K562 (cell line): Measurements from ENCODE around the gene ZNF490. TPM values are rescaled to one million over a fixed set of nuclear protein-coding genes. Genes with fewer than 3 reads are reported as not detected.

Source experiments
- ATF3 ChIP-seq, 2 experiments: fragments of 450-650 bp in 1 of 2; sonication (generic) in 1 of 2; formaldehyde crosslinking in 1 of 2; IDR thresholded peaks in 1 of 2; conservative IDR thresholded peaks in 1 of 2; 2 replicates each; pipeline versions ENCODE4 v1.6.1 to v1.8.1; 2016 to 2023; ENCODE audit warnings: mild to moderate bottlenecking in 2 of 2, moderate library complexity in 2 of 2, inconsistent platforms in 1 of 2, missing genetic modification reagents in 1 of 2
- CREB3L1 ChIP-seq: fragments of 450-650 bp; IDR thresholded peaks from 2 replicates; pipeline ENCODE4 v1.6.1; 2014; ENCODE audit warnings: low read depth, mild to moderate bottlenecking, moderate library complexity, borderline replicate concordance
- HNRNPL ChIP-seq: fragments of 200-400 bp; formaldehyde crosslinking; IDR thresholded peaks from 2 replicates; pipeline ENCODE4 v1.6.1; 2017; ENCODE audit warnings: low read depth, mild to moderate bottlenecking, low read length
- MAZ ChIP-seq, 2 experiments: fragments of 450-650 bp in 1 of 2; sonication (generic) in 1 of 2; formaldehyde crosslinking; IDR thresholded peaks in 1 of 2; conservative IDR thresholded peaks in 1 of 2; 2 replicates each; pipeline versions ENCODE4 v1.4.0 to v1.5.0; 2020; ENCODE audit warnings: mild to moderate bottlenecking in 1 of 2, missing genetic modification reagents in 1 of 2
- TAF7 ChIP-seq: fragments of 450-650 bp; IDR thresholded peaks from 2 replicates; pipeline ENCODE4 v1.6.1; 2016; ENCODE audit warnings: missing genetic modification characterization, missing compliant biosample characterization
- ZFP36 ChIP-seq: fragments of 150-350 bp; IDR thresholded peaks from 2 replicates; pipeline ENCODE4 v1.6.1; 2018; ENCODE audit warnings: low read length, low read depth; ENCODE audit not compliant: partially characterized antibody
- ZNF274 ChIP-seq: IDR thresholded peaks from 2 replicates; pipeline ENCODE4 v1.6.1; 2011; ENCODE audit warnings: low read depth, mild to moderate bottlenecking, low read length, moderate library complexity, borderline replicate concordance
- ZNF277 ChIP-seq: fragments of 250-450 bp; sonication (Bioruptor Pico); IDR thresholded peaks from 2 replicates; pipeline ENCODE4 v1.8.0; 2022; ENCODE audit warnings: inconsistent platforms, mild to moderate bottlenecking, moderate library complexity, borderline replicate concordance
- polyA plus RNA-seq, 8 experiments: library from polyadenylated mRNA; depleted of rRNA in 4 of 8; stranded (reverse) in 5 of 8; unstranded in 3 of 8; fragments of >200 nt; fragmentation: Nextera tagmentation in 2 of 8; fragmentation: Illumina TruSeq in 1 of 8; extraction: Ambion mirVana in 2 of 8; extraction: Trizol in 1 of 8; gene quantifications; 2 replicates each; pipeline versions ENCODE4 v1.2.1 to v1.2.3, GENCODE V29; 2011 to 2014; ENCODE audit warnings: inconsistent platforms in 1 of 8, missing spikeins in 1 of 8
- total RNA-seq, 7 experiments: library from RNA; depleted of rRNA in 6 of 7; stranded (reverse); fragments of >200 nt in 6 of 7; fragmentation: Illumina TruSeq in 2 of 7; extraction: Trizol in 2 of 7; gene quantifications; 2 replicates each; pipeline versions ENCODE4 v1.2.1 to v1.2.3, GENCODE V29; 2011 to 2021; ENCODE audit warnings: low replicate concordance in 1 of 7
- TF ChIP-seq, protein P1 (sequence below): fragments of 200-800 bp; sonication (Bioruptor generic); IDR thresholded peaks from 2 replicates; pipeline ENCODE4 v1.6.1; 2017; ENCODE audit warnings: missing genetic modification characterization, missing compliant biosample characterization
- TF ChIP-seq, protein P2 (sequence below): fragments of 450-650 bp; IDR thresholded peaks from 2 replicates; pipeline ENCODE4 v1.6.1; 2017; ENCODE audit warnings: antibody characterized with exemption

ZNF490 gene
- total and polyA plus RNA-seq, 9 of the 15 experiments (the other 6 are each of a cell fraction or from before 2014, with no cell fraction given) = 0.90 to 8.3 (median 4.4) TPM

DNA sequence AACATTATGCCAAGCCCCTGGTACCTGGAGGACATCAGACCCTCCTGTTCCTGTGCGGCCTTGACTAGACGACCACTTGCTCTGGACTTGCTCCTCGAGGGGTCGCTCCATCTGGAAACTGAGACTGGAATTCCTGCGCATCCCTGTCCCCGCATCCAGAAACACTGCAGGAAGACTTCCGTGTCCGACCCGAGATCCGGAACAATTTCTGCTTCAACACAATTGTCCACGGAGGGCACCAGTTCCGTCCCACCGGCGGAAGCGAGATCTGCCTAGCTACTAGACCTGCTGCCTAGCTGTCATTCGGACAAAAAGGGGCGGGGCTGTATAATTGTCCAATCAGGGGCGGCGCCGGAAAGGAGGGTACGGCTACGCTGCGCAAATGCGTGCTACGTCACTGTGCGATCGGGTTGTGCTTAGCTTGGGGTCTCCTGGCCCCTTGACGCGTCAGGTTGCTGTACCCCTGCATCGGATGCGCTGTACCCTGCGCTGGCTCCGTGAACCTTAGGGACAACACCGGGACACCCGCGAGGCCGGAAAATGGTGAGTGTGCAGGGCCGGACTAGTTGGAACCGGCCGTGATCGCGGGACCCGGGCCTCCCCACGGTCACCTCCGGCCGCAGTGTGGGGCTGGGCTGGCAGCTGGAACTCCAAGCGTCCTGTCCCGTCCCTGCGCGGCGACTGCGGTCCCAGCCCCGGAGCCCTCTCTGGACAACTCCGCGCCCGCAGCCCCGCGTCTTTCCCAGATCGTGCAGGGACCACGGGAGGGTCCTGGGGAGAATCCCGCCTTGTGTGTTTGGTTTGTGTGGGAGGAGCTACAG lies at the start of gene ZNF490, which contains the start of gene ZNF791 (continued):
- TF ChIP-seq ZFP36 (no peak), HNRNPL (no peak), ATF3 (IDR thresholded peaks at IDR 0.05) (no peak; the same call in 1 of the 2 replicates), ATF3 (CRISPR knock-in tag; conservative IDR thresholded peaks at IDR 0.05) (no peak), MAZ (CRISPR knock-in tag; conservative IDR thresholded peaks at IDR 0.05 in 1 of 2, IDR thresholded peaks at IDR 0.05 in 1 of 2) (peak; percentile 39 to 64; a peak in 3 of 4 replicates), ZNF274 (no peak), TAF7 (tag) (peak; percentile 94), CREB3L1 (0 out of 2 replicates have a peak, but pooled peaks have one; percentile 45), ZNF277 (CRISPR knock-in tag) (no peak)
- TF ChIP-seq, protein P1, sequence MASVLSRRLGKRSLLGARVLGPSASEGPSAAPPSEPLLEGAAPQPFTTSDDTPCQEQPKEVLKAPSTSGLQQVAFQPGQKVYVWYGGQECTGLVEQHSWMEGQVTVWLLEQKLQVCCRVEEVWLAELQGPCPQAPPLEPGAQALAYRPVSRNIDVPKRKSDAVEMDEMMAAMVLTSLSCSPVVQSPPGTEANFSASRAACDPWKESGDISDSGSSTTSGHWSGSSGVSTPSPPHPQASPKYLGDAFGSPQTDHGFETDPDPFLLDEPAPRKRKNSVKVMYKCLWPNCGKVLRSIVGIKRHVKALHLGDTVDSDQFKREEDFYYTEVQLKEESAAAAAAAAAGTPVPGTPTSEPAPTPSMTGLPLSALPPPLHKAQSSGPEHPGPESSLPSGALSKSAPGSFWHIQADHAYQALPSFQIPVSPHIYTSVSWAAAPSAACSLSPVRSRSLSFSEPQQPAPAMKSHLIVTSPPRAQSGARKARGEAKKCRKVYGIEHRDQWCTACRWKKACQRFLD (CRISPR knock-in tag) = no peak
- TF ChIP-seq, protein P2, sequence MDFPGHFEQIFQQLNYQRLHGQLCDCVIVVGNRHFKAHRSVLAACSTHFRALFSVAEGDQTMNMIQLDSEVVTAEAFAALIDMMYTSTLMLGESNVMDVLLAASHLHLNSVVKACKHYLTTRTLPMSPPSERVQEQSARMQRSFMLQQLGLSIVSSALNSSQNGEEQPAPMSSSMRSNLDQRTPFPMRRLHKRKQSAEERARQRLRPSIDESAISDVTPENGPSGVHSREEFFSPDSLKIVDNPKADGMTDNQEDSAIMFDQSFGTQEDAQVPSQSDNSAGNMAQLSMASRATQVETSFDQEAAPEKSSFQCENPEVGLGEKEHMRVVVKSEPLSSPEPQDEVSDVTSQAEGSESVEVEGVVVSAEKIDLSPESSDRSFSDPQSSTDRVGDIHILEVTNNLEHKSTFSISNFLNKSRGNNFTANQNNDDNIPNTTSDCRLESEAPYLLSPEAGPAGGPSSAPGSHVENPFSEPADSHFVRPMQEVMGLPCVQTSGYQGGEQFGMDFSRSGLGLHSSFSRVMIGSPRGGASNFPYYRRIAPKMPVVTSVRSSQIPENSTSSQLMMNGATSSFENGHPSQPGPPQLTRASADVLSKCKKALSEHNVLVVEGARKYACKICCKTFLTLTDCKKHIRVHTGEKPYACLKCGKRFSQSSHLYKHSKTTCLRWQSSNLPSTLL = no peak
